ENCODE measurements around the gene GPAT3.

DNA sequence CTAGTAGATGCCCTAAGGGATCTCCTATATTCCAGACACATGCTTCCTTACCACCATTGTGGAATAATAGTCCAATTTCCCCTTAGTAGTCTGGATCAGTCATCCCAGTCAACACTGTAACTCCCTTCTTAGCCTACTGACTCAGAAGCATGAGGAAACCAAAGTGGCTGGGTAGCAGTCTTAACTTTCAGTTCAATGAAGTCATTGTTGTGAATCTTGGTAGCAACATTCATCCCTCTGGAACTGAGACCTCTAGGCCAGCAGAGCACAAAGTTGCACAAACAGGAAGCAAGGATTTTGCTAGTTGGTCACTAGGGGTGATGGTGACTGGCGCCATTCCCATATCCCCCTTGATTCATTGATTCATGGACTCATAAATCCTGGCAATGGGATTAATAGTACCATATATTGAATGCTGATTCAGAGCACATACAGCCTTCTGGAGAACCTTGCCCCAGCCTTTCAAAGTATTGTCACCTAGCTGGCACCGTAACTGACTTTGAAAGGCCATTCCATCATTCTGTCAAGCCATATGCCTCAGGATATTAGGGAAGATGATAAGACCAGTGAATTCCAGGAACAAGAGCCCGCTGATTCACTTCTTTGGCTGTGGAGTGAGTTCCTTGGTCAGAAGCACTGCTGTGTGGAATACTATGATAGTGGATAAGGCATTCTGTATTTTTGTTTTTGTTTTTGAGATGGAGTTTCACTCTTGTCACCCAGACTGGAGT lies 19.7 kb upstream of the GPAT3 start:
- no peak for TF ChIP-seq POLR2A (IDR thresholded peaks at IDR 0.05)
- TF ChIP-seq, protein P1, sequence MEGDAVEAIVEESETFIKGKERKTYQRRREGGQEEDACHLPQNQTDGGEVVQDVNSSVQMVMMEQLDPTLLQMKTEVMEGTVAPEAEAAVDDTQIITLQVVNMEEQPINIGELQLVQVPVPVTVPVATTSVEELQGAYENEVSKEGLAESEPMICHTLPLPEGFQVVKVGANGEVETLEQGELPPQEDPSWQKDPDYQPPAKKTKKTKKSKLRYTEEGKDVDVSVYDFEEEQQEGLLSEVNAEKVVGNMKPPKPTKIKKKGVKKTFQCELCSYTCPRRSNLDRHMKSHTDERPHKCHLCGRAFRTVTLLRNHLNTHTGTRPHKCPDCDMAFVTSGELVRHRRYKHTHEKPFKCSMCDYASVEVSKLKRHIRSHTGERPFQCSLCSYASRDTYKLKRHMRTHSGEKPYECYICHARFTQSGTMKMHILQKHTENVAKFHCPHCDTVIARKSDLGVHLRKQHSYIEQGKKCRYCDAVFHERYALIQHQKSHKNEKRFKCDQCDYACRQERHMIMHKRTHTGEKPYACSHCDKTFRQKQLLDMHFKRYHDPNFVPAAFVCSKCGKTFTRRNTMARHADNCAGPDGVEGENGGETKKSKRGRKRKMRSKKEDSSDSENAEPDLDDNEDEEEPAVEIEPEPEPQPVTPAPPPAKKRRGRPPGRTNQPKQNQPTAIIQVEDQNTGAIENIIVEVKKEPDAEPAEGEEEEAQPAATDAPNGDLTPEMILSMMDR (IDR thresholded peaks at IDR 0.05) = no peak
